ENCODE data around the gene DPEP3.

The DPEP3 gene

DNA sequence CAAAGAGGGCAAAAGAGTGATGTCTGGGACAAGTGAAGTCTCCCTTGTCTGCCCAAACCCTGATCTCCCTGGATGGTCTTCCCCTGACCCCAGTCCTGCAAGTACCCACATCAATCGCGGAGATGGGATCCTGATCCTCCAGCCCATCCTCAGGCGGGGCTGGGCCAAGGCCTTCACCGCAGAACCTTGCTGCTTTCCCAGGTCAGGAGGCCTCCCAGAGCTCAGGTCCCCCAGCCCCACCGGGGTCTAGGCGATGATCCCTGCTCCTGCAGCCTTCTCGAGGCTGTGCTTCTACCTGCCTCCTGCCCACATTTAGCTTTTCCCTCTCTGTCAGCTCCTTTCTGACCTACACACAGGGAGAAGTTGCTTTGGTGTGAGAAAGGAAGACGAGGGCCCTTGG lies 18.2 kb downstream of the DPEP3 start:
- no peak overlapping the region for H3K4me3 ChIP-seq (ENCODE audit: low read length)
- H3K79me2 ChIP-seq (ENCODE audit: low read length) = peaks cover 10% of the 10 kb centered on the region
- H3K9ac ChIP-seq (ENCODE audit: low read length) = no peak overlapping the region
- peaks cover 8% of the 10 kb centered on the region; the same call in 1 of the 2 replicates for H3K4me1 ChIP-seq (ENCODE audit: low read length)
- H3K4me2 ChIP-seq (ENCODE audit: low read length) = no peak overlapping the region
- peaks cover 34% of the 10 kb centered on the region for H3K36me3 ChIP-seq (replicated peaks; ENCODE audit: low read depth, low read length)
- H3K27me3 ChIP-seq (ENCODE audit: low read depth, low read length) = no peaks in the 10 kb centered on the region
- H2AFZ ChIP-seq (ENCODE audit: low read depth, low read length) = no peak overlapping the region
- no peak overlapping the region for H3K27ac ChIP-seq (ENCODE audit: low read length)
- no peaks in the 10 kb centered on the region for H3K9me3 ChIP-seq (ENCODE audit: insufficient read depth, low read length)
- TF ChIP-seq CTCF (IDR thresholded peaks at IDR 0.05; ENCODE audit: low read depth, low read length) (no peak), EZH2phosphoT487 (IDR thresholded peaks at IDR 0.05; ENCODE audit: low read depth) (no peak)
- peaks cover 17% of the 10 kb centered on the region for H4K20me1 ChIP-seq (ENCODE audit: insufficient read depth, low read length)

GRCh38 chr16:67961551-67961957 lies 18.7 kb downstream of the DPEP3 start:
- no peak overlapping the region for H3K4me2 ChIP-seq (ENCODE audit: low read length)
- no peaks in the 10 kb centered on the region for H3K27me3 ChIP-seq (ENCODE audit: low read depth, low read length)
- peaks cover 11% of the 10 kb centered on the region for H4K20me1 ChIP-seq (ENCODE audit: insufficient read depth, low read length)
- H3K79me2 ChIP-seq (ENCODE audit: low read length) = peaks cover 4% of the 10 kb centered on the region
- H3K9me3 ChIP-seq (ENCODE audit: insufficient read depth, low read length) = no peaks in the 10 kb centered on the region
- TF ChIP-seq EZH2phosphoT487 (IDR thresholded peaks at IDR 0.05; ENCODE audit: low read depth) = no peak
- TF ChIP-seq CTCF (IDR thresholded peaks at IDR 0.05; ENCODE audit: low read depth, low read length) = no peak
- H2AFZ ChIP-seq (ENCODE audit: low read depth, low read length) = no peak overlapping the region
- no peak overlapping the region for H3K4me3 ChIP-seq (ENCODE audit: low read length)
- H3K27ac ChIP-seq (ENCODE audit: low read length) = no peak overlapping the region
- H3K9ac ChIP-seq (ENCODE audit: low read length) = no peak overlapping the region
- H3K36me3 ChIP-seq (replicated peaks; ENCODE audit: low read depth, low read length) = peaks cover 31% of the 10 kb centered on the region
- H3K4me1 ChIP-seq (ENCODE audit: low read length) = peaks cover 2% of the 10 kb centered on the region; the same call in 1 of the 2 replicates

DNA sequence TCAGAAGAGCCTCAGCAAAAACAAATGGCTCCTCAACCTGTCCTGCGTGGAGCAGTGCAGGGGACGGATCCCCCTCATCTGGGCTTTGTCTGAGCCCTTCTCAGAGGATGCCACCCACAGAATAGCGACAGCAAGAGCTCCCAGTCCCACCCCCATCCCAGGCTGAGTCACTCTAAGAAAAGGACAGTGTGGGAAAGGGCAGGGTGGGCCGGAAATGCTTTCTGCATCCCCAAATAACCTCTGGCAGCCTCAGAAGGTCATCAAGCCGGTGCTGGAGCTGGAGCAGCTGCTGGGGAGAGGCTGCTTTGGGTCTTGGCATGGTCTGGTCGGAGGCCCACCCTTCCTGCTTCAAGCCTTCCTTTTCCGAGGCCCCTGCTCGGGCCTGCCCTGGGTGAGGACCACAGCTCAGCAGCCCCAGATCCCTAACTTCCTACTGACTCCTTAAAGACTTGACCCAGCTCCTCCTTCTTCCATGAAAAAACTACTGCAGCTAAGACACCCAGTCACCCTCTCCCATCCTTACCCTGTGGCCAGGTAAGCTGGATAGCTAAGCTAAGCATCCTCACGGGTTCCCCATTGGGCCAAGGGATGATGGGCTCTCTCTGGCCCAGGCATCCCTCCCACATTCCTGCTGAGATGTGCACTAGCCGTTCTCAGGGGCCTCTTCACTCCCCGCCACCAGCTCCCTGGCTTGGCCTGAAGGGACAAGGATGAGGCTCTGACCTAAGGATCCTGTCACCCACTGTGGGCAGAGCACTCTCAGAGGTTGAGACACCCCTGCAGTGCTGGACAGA lies 20.6 kb downstream of the DPEP3 start:
- no peak overlapping the region for H2AFZ ChIP-seq (ENCODE audit: low read depth, low read length)
- H3K9ac ChIP-seq (ENCODE audit: low read length) = no peak overlapping the region
- no peaks in the 10 kb centered on the region for H3K79me2 ChIP-seq (ENCODE audit: low read length)
- H3K4me1 ChIP-seq (ENCODE audit: low read length) = no peaks in the 10 kb centered on the region
- no peaks in the 10 kb centered on the region for H3K9me3 ChIP-seq (ENCODE audit: insufficient read depth, low read length)
- no peak overlapping the region for H3K4me3 ChIP-seq (ENCODE audit: low read length)
- H3K36me3 ChIP-seq (replicated peaks; ENCODE audit: low read depth, low read length) = peaks cover 32% of the 10 kb centered on the region
- no peak overlapping the region for H3K27ac ChIP-seq (ENCODE audit: low read length)
- H3K4me2 ChIP-seq (ENCODE audit: low read length) = no peak overlapping the region
- no peaks in the 10 kb centered on the region for H3K27me3 ChIP-seq (ENCODE audit: low read depth, low read length)
- TF ChIP-seq CTCF (IDR thresholded peaks at IDR 0.05; ENCODE audit: low read depth, low read length) (no peak), EZH2phosphoT487 (IDR thresholded peaks at IDR 0.05; ENCODE audit: low read depth) (no peak)
- H4K20me1 ChIP-seq (ENCODE audit: insufficient read depth, low read length) = peaks cover 5% of the 10 kb centered on the region; the same call in 1 of the 2 replicates

- H3K36me3 ChIP-seq (replicated peaks; ENCODE audit: low read depth, low read length) = peaks cover 33% of the 10 kb centered on the region
- no peaks in the 10 kb centered on the region for H3K4me1 ChIP-seq (ENCODE audit: low read length)
- no peaks in the 10 kb centered on the region for H3K27me3 ChIP-seq (ENCODE audit: low read depth, low read length)
- no peak overlapping the region for H3K4me3 ChIP-seq (ENCODE audit: low read length)
- H3K9me3 ChIP-seq (ENCODE audit: insufficient read depth, low read length) = no peaks in the 10 kb centered on the region
- no peak overlapping the region for H2AFZ ChIP-seq (ENCODE audit: low read depth, low read length)
- H3K27ac ChIP-seq (ENCODE audit: low read length) = no peak overlapping the region
- no peaks in the 10 kb centered on the region for H3K79me2 ChIP-seq (ENCODE audit: low read length)
- no peak overlapping the region for H3K9ac ChIP-seq (ENCODE audit: low read length)
- H4K20me1 ChIP-seq (ENCODE audit: insufficient read depth, low read length) = no peaks in the 10 kb centered on the region
- no peak overlapping the region for H3K4me2 ChIP-seq (ENCODE audit: low read length)
- no peak for TF ChIP-seq CTCF (IDR thresholded peaks at IDR 0.05; ENCODE audit: low read depth, low read length)
- no peak for TF ChIP-seq EZH2phosphoT487 (IDR thresholded peaks at IDR 0.05; ENCODE audit: low read depth)
Observed at GRCh38 chr16:67957622-67958021, 22.7 kb downstream of the DPEP3 start.
